NOMO-1 (cell line): ENCODE measurements around the gene ACTG2.
"Not testable (repeated sequence)": the region's sequence is repeated elsewhere in the genome, so short reads cannot be mapped to it uniquely, and the experiment has no call there.

Experiments
- DNase-seq, 2 experiments: peaks; one replicate each; lab custom pipeline; 2025; ENCODE audit not compliant: unreplicated experiment in 2 of 2; lab: John Stamatoyannopoulos, UW

ACTG2 gene

GRCh38 chr2:73892631-73893329, at the start of gene ACTG2:
Gene ACTG2, plus strand, starts transcription at chr2:73893008. Its CDS starts 8,304 bp downstream, at chr2:73901312.
- no peak for DNase-seq

GRCh38 chr2:73844087-73844486, 48.7 kb upstream of the ACTG2 start:
- DNase-seq: no peak

DNA sequence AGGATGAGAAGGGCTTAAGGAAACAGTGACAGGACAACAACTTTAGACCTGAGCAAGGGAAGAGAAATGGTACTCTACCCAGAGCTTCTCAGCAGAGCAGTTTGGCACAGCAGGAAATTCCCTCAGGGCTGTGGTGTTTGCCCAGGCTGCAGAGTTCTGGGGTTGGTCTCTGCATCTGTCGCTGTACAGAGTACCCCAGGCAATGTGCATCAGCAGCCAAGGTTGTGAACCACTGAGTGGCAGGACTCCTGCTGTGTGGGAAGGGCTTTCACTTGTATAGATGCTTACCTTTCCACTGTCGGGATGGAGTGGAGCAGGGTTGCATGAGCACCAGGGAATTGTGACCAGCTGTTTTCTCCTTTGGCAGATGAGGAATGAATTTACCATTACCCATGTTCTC, 42.8 kb upstream of the ACTG2 start:
- no peak for DNase-seq

GRCh38 chr2:73851274-73851673, 41.5 kb upstream of the ACTG2 start:
- DNase-seq: no peak

GRCh38 chr2:73852020-73852419, 40.8 kb upstream of the ACTG2 start:
- DNase-seq: no peak

- no peak for DNase-seq
These were observed 37.3 kb upstream of the ACTG2 start for GRCh38 chr2:73855526-73855925.

GRCh38 chr2:73856214-73856613, 36.6 kb upstream of the ACTG2 start:
- no peak for DNase-seq

GRCh38 chr2:73859721-73860586, 32.9 kb upstream of the ACTG2 start:
- no peak for DNase-seq

- DNase-seq: no peak
These were observed 29.8 kb upstream of the ACTG2 start for GRCh38 chr2:73862987-73863386.

DNA sequence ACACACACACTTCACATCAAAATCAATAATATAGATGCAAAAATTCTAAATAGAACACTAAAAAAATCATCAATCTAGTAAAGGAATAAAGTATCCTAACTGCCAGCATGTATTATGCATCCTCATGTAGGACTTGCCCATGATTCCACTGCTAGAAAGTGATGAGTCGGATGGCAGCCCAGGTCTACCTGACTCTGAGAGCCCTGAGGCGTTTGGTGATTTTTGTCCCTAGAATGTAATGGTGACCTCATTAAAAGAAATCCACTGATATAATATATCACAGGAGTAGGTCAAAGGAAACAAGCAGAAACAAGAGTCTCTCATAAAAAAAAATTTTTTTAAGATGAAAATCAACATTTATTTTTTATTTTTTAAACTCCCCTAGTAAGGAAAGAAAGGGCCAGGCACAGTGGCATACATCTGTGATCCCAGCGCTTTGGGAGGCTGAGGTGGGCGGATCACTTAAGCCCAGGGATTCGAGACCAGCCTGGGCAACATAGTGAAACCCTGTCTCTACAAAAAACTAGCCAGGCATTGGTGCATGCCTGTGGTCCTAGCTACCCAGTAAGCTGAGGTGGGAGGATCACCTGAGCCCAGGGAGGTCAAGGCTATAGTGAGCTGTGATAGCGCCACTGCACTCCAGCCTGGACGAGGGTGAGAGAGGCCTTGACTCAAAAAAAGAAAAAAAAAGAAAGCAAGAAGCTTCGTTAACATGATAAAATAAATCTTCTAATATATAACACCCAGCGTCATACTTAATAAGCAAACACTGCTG, 24.4 kb upstream of the ACTG2 start:
- DNase-seq: no peak

- no peak for DNase-seq
These were observed 22.7 kb upstream of the ACTG2 start for GRCh38 chr2:73870084-73870483.

- peak; percentile 43 to 96 for DNase-seq
These were observed 15.6 kb upstream of the ACTG2 start for GRCh38 chr2:73877071-73877802.

GRCh38 chr2:73877984-73878383, 14.8 kb upstream of the ACTG2 start:
- not testable (repeated sequence) for DNase-seq

DNA sequence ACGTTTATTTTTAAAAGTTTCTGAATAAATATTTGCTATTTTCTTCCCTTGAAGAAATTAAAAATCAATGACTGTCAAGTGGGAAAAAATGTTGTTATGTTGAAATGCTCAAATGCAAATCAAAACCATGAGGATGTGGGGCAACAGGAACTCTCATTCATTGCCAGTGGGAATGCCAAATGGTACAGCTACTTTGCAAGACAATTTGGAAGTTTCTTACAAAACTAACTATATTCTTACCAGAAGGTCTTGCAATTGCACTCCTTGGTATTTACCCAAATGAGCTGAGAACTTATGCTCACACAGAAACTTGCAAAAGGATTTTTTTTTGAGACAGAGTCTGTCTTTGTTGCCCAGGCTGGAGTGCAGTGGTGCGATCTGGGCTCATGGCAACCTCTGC, 7.4 kb upstream of the ACTG2 start:
- no peak for DNase-seq

DNA sequence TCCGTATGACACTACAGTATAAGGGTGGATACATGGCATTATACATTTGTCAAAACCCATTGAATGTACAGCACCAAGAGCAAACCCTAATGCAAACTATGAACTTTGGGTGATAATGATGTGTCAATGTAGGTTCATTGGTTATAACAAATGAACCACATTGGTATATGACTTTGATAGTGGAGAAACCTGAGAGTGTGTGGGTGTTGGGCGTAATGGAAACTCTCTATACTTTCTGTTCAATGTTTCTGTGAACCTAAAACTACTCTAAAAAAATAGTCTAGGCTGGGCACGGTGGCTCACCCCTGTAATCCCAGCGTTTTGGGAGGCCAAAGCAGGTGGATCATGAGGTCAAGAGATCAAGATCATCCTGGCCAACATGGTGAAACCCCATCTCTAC, 6.5 kb upstream of the ACTG2 start:
- no peak for DNase-seq

DNA sequence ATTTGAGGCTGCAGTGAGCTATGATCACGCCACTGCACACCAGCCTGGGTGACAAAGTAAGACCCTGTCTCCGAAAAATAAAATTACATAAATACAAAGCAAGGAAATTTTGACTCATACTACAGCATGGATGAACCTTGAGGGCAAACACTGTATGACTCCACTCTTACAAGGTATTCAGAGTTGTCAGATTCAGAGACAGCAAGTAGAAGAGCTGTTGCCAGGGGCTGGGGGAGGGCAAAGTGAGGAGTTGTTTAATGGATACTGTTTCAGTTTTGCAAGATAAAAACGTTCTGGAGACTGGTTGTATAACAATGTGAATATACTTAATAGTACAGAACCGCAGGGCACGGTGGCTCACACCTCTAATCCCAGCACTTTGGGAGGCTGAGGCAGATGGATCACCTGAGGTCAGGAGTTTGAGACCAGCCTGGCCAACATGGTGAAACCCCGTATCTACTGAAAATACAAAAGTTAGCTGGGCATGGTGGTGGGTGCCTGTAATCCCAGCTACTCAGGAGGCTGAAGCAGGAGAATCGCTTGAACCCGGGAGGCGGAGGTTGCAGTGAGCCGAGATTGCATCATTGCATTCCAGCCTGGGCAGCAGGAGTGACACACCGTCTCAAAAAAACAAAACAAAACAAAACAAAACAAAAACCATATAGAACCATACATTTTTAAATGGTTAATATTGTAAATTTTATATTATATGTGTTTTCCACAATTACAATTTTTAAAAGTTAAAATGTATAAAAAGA, 5.0 kb upstream of the ACTG2 start:
- not testable (repeated sequence) for DNase-seq

DNA sequence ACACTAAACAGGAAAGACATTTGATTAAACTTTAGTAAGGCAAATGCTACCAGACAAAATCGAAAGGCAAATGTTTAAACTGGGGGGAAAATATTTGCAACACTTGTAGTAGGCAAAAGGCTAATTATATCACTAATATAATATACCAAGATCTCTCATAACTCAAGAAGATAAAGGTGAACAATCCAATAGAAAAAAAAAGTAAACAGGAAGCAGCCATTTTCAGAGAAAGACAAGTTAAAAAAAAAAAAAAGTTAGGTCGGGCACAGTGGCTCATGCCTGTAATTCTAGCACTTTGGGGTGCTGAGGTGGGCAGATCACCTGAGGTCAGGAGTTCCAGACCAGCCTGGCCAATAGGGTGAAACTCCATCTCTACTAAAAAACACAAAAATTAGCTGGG, 4.4 kb upstream of the ACTG2 start:
- DNase-seq: no peak

- no peak for DNase-seq
These were observed 3.6 kb upstream of the ACTG2 start for GRCh38 chr2:73889206-73889605.

- DNase-seq: no peak
These were observed 2.3 kb upstream of the ACTG2 start for GRCh38 chr2:73890301-73891092.
